Thyroid gland (tissue), 4 donors: ENCODE data around the gene KCNQ1.

Experiments
- POLR2A ChIP-seq, 2 donors: fragments of 450-650 bp; IDR thresholded peaks; one replicate each; pipeline ENCODE4 v1.6.1; 2017; ENCODE audit warnings: antibody characterized with exemption in 2 of 2, mild to moderate bottlenecking in 2 of 2, moderate library complexity in 1 of 2
- TF ChIP-seq, protein P1 (sequence below), 6 experiments: fragments of 200-600 bp in 3 of 6; fragments of 450-650 bp in 3 of 6; sonication (generic) in 3 of 6; IDR thresholded peaks; one replicate each; pipeline ENCODE4 v1.5.1; 2016 to 2019; ENCODE audit warnings: antibody characterized with exemption in 6 of 6, mild to moderate bottlenecking in 2 of 6, inconsistent platforms in 1 of 6, moderate library complexity in 1 of 6

DNA sequence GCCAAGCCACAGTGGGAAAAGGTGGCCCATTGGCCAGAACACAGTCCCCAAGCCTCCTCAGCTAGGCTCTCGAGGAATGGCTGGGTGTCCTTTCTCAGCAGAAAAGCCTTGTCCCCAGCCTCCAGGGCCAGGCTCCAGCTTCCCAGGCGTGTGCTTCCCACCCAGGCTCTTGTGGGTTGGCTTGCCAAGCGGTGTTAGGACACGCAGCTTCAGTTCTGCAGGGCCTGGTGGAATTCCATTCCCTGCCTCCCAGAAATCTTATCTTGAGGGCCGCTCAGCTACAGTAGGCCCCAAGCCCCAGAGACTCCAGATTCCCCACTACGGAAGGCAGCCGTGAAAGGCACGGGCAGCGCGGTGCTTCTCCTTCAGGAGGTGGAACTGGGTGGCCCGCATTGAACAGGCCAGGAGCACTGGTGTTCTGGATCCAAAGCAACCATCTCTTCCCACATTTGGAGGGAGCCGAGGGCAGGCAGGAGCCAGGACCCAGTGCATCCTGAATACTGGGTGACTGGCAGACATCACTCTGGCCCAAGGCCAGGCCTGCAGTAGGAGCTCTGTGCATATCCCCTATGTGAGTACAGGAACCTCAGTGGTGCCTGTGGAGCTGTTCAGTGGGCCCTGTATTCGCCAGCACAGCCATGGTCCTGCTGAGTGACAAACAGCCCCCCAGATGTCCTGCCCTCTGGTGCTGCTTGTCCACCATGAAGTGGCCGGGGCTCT lies 271.7 kb downstream of the KCNQ1 start:
- TF ChIP-seq, protein P1, sequence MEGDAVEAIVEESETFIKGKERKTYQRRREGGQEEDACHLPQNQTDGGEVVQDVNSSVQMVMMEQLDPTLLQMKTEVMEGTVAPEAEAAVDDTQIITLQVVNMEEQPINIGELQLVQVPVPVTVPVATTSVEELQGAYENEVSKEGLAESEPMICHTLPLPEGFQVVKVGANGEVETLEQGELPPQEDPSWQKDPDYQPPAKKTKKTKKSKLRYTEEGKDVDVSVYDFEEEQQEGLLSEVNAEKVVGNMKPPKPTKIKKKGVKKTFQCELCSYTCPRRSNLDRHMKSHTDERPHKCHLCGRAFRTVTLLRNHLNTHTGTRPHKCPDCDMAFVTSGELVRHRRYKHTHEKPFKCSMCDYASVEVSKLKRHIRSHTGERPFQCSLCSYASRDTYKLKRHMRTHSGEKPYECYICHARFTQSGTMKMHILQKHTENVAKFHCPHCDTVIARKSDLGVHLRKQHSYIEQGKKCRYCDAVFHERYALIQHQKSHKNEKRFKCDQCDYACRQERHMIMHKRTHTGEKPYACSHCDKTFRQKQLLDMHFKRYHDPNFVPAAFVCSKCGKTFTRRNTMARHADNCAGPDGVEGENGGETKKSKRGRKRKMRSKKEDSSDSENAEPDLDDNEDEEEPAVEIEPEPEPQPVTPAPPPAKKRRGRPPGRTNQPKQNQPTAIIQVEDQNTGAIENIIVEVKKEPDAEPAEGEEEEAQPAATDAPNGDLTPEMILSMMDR (IDR thresholded peaks at IDR 0.05): no peak
- no peak for TF ChIP-seq POLR2A (IDR thresholded peaks at IDR 0.05)
